ENCODE measurements around the gene JMJD7.

JMJD7 gene

GRCh38 chr15:41825145-41825544 is 2.7 kb upstream of the JMJD7 start (continued):
- TF ChIP-seq PATZ1 (CRISPR knock-in tag; IDR thresholded peaks at IDR 0.05; ENCODE audit: borderline replicate concordance) = no peak
- TF ChIP-seq ZNF8 (CRISPR knock-in tag; IDR thresholded peaks at IDR 0.05) = no peak
- no peak for TF ChIP-seq SNAI2 (CRISPR knock-in tag; IDR thresholded peaks at IDR 0.05)
- no peak for TF ChIP-seq OSR1 (CRISPR knock-in tag; IDR thresholded peaks at IDR 0.05)

- ATAC-seq = no peak
- TF ChIP-seq ZFP30 (CRISPR knock-in tag; IDR thresholded peaks at IDR 0.05) (no peak), ESRRG (CRISPR knock-in tag; IDR thresholded peaks at IDR 0.05) (no peak), TCF4 (CRISPR knock-in tag; IDR thresholded peaks at IDR 0.05; ENCODE audit: borderline replicate concordance) (no peak), ZNF8 (CRISPR knock-in tag; IDR thresholded peaks at IDR 0.05) (no peak), GLIS3 (CRISPR knock-in tag; IDR thresholded peaks at IDR 0.05) (no peak), OSR1 (CRISPR knock-in tag; IDR thresholded peaks at IDR 0.05) (no peak), CSRNP3 (CRISPR knock-in tag; IDR thresholded peaks at IDR 0.05) (no peak), PATZ1 (CRISPR knock-in tag; IDR thresholded peaks at IDR 0.05; ENCODE audit: borderline replicate concordance) (no peak), ARNTL (CRISPR knock-in tag; IDR thresholded peaks at IDR 0.05; ENCODE audit: borderline replicate concordance, low read depth) (no peak), BACH2 (CRISPR knock-in tag; IDR thresholded peaks at IDR 0.05; ENCODE audit: borderline replicate concordance) (no peak), POU6F1 (CRISPR knock-in tag; IDR thresholded peaks at IDR 0.05; ENCODE audit: borderline replicate concordance, low read depth) (no peak), CSDC2 (CRISPR knock-in tag; IDR thresholded peaks at IDR 0.05) (no peak), CREB5 (CRISPR knock-in tag; IDR thresholded peaks at IDR 0.05; ENCODE audit: low read depth) (no peak), ISL1 (CRISPR knock-in tag; IDR thresholded peaks at IDR 0.05) (no peak), TSHZ2 (CRISPR knock-in tag; IDR thresholded peaks at IDR 0.05) (no peak), RARB (CRISPR knock-in tag; IDR thresholded peaks at IDR 0.05) (no peak), ZNF565 (CRISPR knock-in tag; conservative IDR thresholded peaks at IDR 0.05; ENCODE audit: low read depth) (no peak), ZC3H10 (CRISPR knock-in tag; IDR thresholded peaks at IDR 0.05) (no peak)
Observed at GRCh38 chr15:41825572-41826535, 2.0 kb upstream of the JMJD7 start.
